Choroid plexus epithelial cell (primary cell): ENCODE results near the gene PDXP.

Experiments
- DNase-seq: peaks from one replicate; pipeline ENCODE4 v3.0.0-alpha.2; 2010; ENCODE audit warnings: low read depth
- H3K4me3 ChIP-seq: 2 replicates; pipeline ENCODE4 v1.5.1; 2011; ENCODE audit warnings: low read depth, mild to moderate bottlenecking, control low read depth, low read length, moderate library complexity
- CTCF ChIP-seq: conservative IDR thresholded peaks from 2 replicates; pipeline ENCODE4 v1.5.1; 2011; ENCODE audit warnings: low read depth, mild to moderate bottlenecking, control low read depth, inconsistent platforms, low read length, moderate library complexity

Gene PDXP

GRCh38 chr22:37665487-37665886 lies 7.0 kb downstream of the PDXP start:
- no peak overlapping the region for H3K4me3 ChIP-seq
- TF ChIP-seq CTCF = no peak
- no peak for DNase-seq

GRCh38 chr22:37669586-37669985 lies 11.1 kb downstream of the PDXP start:
- no peak for TF ChIP-seq CTCF
- no peak overlapping the region for H3K4me3 ChIP-seq
- no peak for DNase-seq

- H3K4me3 ChIP-seq = no peak overlapping the region
- no peak for DNase-seq
- no peak for TF ChIP-seq CTCF
These were observed 13.8 kb downstream of the PDXP start for GRCh38 chr22:37672206-37672919.

- no peak for TF ChIP-seq CTCF
- DNase-seq = no peak
- no peak overlapping the region for H3K4me3 ChIP-seq
These were observed 14.5 kb downstream of the PDXP start for GRCh38 chr22:37672920-37673455.

- H3K4me3 ChIP-seq = no peak overlapping the region
- no peak for TF ChIP-seq CTCF
- DNase-seq = no peak
These were observed 15.7 kb downstream of the PDXP start for GRCh38 chr22:37674248-37674647.

GRCh38 chr22:37674951-37675929 lies 16.7 kb downstream of the PDXP start, which contains the start of gene LGALS1:
Gene LGALS1 (plus strand): TSS chr22:37675636. CDS start chr22:37675703, 67 bp downstream.
- peak; percentile 41 for TF ChIP-seq CTCF
- H3K4me3 ChIP-seq = peak within 1 kb of the TSS; percentile 80
- peak; percentile 97 for DNase-seq
